Measurements from ENCODE around the gene CNTN1.
"Not testable (repeated sequence)": the region's sequence is repeated elsewhere in the genome, so short reads cannot be mapped to it uniquely, and the experiment has no call there.

The CNTN1 gene

DNA sequence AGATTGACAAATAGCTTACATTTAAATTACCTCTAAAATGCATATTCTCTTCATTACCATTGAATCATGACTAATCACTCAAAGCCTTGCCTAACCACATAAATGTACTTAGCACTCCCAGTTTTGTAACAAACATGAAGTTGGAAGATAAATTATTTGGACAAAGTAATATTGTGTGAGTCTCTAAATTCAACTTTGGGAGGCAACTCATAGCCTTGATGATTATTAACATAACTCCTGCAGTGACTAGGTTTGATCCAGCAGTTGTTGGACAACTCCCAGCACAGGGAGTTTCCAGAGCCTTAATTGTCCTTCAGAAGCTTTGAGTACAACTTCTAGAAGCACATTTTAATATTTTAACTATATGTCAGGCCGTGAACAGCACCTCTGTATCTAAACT, 342.4 kb downstream of the CNTN1 start:
- no peak for DNase-seq (ENCODE audit: low read depth in 2 of 2)

DNA sequence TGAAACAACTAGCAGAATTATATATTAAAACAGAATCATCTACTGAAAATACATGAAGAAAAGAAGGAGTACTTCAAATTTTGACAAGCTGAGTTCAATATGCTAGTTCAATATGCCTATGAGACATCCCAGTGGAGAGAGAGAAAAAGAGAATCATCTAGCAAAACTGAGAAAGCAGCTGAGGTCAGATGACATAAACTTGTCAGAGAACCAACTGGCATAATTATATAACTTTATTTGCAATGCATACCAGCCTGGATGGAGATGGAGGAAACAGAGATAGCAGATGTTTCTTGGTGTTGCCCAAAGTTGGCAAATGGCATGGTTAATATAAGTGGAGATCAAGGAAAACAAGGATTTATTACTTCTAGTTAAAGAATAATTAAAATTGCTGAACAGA, 347.2 kb downstream of the CNTN1 start:
- DNase-seq (ENCODE audit: low read depth in 2 of 2) = no peak

DNA sequence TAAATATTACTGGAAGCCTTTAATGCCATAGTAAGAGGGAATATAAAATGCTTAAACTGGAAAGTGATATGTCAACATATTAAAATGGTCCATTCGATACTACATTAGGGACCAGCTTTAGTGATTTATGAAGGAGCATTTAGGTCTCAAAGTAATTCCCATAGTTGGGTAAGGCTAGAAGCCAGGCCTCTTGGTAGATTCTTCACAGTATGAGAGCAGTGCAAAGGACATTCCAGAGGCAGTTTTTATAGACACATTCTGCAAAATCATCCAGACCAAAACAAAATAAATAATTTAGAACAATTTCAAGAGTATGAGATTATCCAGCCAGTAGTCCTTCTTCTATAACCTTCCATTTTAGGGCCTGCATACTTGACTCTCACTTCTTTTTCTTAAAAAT, 353.3 kb downstream of the CNTN1 start:
- no peak for DNase-seq (ENCODE audit: low read depth in 2 of 2)

DNA sequence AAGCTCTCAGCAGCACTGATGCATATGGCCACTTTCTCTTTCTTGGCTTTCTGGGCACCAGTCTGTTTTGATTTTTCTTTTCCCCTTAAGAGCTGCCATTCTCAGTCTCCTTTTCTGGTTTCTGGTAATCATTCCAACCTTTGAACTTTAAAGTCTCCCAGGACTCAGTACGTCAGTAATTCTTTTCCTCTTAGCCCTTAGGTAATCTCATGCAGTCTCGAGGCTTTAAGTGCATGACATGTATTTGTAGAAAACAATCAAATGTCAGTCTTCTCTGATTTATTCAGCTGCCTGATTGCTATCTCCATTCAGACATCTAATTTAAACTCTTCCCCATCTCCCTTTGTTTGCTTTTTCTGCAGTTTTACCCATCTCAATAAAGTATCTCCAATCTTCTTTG, 356.8 kb downstream of the CNTN1 start:
- no peak for DNase-seq (ENCODE audit: low read depth in 2 of 2)

DNA sequence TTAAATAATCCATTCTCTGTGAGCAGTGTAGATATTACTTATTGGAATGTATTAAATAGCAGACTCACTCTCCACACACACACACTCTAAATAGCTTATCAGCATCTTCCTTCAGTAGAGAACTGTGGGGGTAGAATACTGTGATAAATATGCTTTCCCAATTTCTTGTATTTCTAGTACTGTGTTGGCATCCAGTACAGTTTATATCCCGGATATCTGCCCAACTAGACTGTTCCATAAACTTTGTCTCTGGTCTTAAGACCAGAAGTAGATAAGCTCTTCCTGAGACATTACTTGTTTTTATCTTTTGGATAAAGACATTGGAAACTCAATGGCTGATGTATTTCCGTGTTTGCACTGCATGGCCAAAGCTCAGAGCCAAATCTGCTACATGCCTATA, 359.7 kb downstream of the CNTN1 start:
- no peak for DNase-seq (ENCODE audit: low read depth in 2 of 2)

DNA sequence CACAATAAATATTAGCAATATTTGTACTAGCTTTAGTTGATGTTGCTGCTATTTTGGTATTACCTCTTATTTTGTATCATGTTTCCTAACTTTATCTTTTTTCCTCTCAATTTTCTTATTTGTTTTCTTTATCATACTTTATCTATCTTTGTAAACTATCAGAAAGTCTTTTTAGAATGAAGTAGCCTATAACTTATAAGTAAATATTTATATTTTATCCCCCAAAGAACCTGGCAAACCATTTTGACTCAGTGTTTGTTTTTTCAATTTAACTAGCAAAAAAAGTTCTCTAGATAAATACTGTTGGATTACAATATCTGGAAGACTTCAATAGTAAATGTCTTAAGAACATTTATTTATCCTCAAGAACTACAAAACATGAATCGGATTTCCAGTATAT, 360.2 kb downstream of the CNTN1 start:
- no peak for DNase-seq (ENCODE audit: low read depth in 2 of 2)

DNA sequence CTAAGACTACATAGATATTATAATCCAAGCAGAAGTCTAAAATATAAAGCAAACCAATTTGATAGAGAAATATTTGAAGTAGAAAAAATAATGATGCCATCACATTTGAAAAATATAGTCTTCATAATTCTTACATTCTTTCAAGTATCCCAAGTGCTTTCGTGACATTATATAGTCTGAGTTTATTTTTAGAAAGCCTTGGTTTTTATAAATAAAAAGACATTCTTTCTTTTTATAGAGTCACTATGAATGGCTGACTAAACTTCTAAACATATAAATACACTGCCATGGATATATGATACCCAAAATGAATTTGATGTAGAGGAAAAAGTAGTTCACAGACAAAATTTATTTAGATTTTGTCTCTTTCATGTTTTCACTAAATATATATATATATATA, 360.8 kb downstream of the CNTN1 start:
- no peak for DNase-seq (ENCODE audit: low read depth in 2 of 2)

DNA sequence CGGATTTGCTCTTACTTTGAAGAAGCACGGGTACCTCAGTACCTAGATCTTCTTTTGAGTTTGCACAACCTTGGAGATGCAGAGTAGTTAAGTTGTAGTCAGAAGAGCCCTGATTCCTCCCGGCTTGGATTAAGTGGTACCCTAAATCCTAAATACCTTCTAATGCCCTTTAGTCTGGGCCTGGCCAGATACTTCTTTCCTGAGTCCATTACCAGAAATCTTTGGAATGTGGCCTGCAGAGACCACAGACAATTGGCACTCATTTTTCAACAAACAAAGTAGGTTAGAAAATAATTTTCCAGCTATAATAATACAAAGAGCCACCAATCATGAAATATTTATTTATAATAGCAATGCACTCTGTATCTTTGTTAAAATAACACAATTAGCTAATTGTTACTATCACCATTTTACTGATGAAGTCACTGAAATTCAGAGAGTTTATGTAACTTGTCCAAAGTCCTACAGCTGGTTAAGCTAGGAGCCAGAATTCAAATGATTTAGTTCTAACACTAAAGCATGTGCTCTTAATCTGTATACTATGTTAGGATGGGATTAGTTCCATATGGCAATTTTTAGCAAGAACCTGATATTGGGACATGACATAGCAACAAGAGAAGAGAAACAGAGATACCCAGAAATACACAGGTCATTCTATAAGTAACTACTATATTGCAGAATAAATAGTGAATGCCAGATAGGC, 363.8 kb downstream of the CNTN1 start:
- no peak for DNase-seq (ENCODE audit: low read depth in 2 of 2)

DNA sequence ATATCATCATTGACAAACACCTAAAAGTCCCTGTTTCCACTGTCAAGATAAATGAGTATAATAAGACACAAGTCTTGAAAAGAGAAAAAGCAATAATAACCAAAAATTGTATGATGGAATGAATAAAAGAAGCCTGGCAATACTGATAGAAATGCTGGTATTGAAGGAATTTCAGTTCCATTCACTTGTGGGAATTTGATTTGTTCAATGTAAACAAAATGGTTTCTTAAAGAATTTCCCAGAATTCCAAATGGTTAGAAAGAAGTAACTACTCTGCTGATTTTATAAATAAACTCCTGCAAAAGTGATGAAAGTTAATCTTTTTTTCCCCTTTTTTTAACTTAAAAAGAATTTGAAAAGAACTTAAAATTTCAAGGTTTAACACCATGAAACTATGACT, 366.0 kb downstream of the CNTN1 start:
- DNase-seq (ENCODE audit: low read depth in 2 of 2) = no peak

DNA sequence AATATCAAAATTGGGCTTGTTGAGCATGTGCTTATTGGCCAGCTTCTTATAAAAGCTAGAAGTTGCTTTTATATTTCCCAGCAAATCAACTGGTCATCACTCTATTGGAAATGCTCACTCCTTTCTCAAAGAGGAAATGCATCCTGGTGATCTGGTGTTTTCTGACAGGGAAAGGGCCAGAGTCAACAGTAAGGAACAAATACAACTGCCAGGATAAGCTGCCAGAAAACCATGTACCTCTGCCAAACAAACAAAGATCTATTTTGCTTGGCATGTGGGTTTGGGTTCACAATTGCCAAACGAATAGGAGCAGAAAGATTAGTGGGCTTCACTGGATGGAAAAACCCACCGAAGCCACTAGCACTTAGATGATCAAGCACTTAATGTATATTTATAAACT, 369.0 kb downstream of the CNTN1 start:
- DNase-seq (ENCODE audit: low read depth in 2 of 2) = no peak

DNA sequence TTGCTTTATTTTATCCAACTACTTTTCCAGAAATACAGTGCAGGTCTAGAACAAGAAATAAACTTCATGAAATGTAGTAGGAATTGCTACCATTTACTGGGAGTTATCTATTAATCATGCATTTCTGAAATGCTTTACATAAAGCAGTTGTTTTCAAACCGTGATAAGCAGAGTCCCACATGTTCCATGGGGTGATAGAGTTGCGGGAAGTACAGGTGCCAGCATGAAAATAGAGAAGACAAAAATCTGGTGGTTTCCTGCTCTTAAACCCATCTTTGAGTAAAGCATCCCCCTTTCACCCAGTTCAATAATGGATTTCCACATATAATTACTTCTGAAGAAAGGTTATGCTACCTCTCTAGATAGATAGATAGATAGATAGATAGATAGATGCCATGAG, 372.2 kb downstream of the CNTN1 start:
- no peak for DNase-seq (ENCODE audit: low read depth in 2 of 2)

DNA sequence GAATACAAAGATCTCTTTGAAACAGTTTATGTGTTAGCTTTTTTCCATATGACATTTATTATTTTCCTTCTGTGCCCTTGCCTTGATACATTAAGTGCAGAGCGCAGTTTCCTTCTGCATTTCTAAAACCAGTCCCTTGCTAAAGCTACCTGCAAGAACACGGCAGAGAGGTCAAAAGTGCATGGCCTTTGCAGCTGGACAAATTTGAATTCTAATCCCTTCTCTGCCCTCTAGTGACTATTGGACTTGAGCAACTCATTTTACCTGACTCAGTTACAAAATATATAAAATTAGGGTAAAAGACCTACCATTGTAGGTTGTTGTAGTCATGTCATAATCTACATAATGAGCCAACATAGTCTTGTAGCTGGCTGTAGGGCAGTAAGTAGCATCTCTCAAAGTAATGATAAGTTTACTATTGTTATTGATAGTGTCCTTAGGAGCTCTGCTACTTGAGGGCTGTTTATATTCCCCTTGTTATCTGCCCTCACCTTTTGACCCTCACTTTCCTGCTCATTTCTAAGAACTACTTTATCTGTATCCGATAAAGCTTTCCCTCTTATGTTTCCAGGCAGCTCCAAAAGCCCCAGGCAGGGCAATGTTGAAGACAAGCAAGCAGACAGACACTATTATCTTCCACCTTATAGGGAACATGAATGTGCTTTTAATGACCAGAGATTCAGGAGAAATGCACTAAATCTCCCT, 375.9 kb downstream of the CNTN1 start:
- DNase-seq (ENCODE audit: low read depth in 2 of 2) = no peak

DNA sequence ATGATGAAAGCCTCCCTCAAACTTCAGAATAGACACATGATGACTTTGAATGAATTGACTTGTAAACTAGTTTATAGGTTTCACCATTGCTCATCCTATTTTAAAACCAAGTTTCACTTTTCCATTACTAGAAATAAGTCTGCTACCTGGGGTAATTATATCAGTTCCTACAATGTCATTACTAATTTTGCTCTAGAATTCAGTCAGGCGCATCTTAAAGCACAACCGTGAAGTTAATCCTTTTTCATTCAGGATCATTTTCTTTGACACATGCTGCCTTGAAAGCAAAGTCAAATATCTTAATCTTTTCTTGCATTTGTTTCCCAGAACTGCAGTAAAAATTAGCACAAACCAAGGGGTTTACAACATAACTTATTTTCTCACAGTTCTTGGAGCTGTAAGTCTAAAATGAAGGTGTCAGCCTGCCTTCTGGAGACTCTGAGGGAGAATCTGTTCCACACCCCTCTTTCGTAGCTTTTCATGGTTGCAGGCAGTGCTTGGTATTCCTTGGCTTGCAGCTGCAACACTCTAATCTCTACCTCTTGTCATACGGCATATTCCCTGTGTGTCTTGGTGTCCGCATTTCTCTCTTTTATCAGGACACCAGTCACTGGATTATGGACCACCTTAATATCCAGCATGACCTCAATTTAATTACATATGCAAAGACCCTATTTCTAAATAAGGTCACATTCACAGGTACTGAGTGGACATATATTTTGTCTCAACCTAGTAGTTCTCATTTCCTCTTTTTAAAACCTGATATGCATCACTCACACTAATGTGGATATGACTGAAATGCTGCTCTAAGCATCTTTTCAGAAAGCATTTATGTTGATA, 381.6 kb downstream of the CNTN1 start:
- no peak for DNase-seq (ENCODE audit: low read depth in 2 of 2)

DNA sequence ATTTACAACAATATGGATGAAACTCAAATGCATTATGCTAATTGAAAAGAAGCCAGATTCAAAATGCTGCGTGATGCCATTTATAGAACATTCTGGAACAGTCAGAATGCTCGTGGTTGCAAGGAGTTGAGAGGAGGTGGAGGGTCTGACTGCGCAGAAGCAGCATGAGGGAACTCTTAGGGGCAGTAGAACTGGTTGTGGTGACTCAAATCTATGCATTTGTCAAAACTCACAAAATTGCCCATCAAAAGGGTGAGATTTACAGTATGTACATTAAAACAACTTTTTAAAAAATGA, 382.2 kb downstream of the CNTN1 start:
- DNase-seq (ENCODE audit: low read depth in 2 of 2) = no peak

DNA sequence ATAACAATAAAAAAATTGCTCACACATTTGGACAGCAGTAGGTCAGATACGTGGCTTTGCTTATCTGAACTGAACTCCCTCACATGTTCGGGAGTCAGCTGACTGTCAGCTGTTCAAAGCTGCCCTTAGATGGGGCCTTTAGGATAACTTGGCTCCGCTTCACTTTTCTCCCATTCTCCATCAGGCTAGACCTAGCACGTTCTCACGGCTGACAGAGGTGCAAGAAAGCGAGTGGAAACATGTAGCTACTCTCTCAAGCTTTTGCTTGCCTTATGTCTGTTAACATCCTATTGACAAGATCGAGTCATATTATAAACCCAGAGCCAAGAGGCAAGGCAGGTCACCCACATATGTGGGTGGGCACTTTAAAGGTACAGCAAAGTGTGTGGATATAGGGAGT, 383.9 kb downstream of the CNTN1 start:
- DNase-seq (ENCODE audit: low read depth in 2 of 2) = no peak

DNA sequence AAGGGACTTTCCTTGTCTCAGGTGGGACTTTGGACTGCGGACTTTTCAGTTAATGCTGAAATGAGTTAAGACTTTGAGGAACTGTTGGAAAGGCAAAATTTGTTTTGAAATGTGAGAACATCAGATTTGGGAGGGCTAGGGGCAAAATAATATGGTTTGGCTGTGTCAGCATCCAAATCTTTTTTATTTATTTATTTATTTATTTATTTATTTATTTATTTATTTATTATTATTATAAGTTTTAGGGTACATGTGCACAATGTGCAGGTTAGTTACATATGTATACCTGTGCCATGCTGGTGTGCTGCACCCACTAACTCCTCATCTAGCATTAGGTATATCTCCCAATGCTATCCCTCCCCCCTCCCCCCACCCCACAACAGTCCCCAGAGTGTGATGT, 389.0 kb downstream of the CNTN1 start:
- not testable (repeated sequence) for DNase-seq (ENCODE audit: low read depth in 2 of 2)

DNA sequence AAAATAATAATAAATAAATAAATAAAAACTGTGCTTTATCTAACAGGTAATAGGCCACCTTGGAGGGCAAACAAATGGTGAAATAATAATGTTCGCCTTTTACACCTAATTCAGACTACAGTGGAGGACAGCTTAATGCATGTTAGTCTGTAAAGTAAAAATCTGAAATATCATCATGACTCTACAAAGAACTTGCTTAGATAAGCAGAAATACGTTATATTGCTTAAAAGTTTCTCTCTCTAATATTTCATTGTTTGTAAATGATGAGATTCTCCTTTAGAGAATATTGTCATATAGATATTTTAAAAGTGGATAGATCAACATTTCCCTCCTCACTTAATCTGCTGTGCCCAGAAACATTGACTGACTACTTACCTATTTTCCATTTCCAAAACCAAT, 397.2 kb downstream of the CNTN1 start:
- DNase-seq (ENCODE audit: low read depth in 2 of 2) = no peak

DNA sequence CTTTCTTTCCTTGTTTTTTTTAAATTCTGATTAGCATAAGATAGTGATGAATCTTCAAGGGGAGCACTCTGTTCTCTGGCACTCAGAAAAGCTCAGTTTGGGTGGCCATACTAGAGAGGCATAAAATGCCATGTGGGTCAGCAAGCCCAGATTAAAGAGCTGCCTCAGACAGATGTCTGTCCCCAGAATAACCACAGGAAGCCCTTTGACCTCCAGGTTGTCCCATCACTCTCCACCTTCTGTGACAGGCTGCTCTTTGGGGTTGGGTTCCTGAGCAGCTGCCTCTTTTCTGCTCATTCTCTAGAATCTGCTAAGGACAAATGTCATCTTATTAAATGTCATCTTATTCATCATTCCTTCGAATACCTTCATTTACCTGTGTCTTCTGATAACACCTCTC, 399.9 kb downstream of the CNTN1 start:
- DNase-seq (ENCODE audit: low read depth in 2 of 2) = no peak

DNA sequence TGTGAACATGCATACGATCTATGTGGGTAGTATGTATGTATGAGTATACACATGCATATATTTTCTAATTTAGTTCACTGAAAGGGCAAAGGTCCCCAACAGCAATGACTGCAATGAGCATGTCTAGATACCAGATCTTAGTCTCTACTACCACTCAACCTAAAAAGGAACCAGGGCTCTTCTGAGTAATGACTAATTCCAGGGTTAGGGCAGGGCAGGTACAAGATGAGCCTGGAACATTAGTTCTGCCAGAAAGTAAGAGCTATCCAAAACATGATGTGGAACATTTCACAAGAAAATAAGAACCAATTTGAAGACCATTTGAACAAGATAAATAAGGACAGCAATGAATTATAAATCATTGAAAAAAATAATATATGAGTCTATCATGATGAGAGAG, 404.6 kb downstream of the CNTN1 start:
- no peak for DNase-seq (ENCODE audit: low read depth in 2 of 2)

DNA sequence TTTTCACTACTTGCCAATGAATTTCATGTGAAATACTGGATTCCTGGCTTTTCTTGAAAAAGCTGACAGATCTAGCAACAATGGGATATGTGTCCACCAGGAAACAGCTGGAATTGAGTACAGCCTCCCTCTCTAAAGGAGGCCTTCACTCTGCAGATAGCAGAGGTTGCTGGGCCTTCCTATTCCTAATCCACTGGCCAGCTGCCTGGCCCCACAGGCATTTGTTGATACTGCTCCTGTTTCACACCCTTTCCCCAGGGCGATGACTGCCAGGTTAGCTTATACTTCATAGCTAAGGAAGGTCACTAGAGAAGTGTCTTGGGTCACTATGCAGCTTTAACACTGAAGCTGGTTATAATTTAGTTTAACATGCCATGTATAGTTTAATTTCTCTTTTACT, 408.3 kb downstream of the CNTN1 start:
- no peak for DNase-seq (ENCODE audit: low read depth in 2 of 2)

DNA sequence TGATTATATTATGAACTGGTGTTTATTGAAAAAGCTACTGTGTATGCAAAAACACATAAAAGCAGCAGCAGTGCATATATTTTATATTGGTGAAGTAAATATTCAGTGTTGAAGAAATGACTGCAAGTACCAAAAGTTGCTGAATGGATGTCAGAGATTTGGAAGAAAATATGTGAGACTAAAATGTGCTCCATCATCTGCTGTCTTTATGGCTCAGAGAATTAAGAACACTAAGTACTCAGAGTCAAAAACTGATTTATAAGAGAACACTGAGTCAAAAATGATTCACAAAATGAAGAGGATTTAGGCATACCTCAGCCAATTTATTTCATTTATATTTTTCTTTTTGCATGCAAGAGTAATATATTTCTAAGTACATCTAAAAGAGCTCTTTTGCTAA, 409.6 kb downstream of the CNTN1 start:
- no peak for DNase-seq (ENCODE audit: low read depth in 2 of 2)

DNA sequence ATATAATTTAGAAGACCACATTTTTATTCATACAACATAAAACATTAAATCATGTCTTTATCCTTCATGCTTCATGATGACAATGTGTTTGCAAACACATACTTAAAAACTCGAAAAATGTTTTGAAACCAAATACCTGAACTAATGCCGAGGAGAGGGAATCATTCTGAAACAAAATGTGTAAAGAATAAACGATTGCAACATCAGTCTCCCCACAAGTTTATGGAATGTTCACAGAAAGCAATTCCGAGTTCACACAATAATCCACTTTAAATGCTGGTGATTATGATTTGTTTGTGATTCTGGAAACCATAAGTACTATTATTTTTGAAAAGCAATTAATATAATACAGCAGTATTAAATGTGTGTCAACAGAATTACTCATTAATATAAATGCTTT, 411.4 kb downstream of the CNTN1 start:
- no peak for DNase-seq (ENCODE audit: low read depth in 2 of 2)

DNA sequence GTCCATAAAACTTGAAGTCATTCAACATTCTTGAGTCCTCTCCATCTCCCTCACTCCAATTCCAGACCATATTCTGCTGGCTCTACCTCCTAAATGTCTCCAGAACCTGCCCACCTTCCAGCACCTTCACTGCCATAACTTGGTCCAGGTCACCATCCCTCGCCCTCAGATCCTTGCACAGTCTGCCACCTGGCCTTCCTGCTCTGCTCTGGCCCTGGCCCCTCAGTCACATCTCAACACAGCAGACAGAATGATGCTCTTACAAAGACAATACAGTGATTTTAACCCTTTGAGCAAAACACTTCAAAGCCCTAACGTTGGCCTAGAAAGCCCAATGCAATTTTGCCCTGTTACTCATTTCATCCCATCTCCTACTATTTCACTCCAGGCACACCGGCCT, 414.1 kb downstream of the CNTN1 start:
- no peak for DNase-seq (ENCODE audit: low read depth in 2 of 2)
